ENCODE measurements around the gene INTS11. TPM values are rescaled to one million over a fixed set of nuclear protein-coding genes. Genes with fewer than 3 reads are reported as not detected.

Gene INTS11
- total and polyA plus RNA-seq, 10 of the 15 experiments (the other 5 are each of a cell fraction or from before 2014, with no cell fraction given): 2.5 to 117 (median 77.7) TPM

GRCh38 chr1:1349256-1350012 is 25.0 kb upstream of the INTS11 start, which contains the start of gene DVL1 (continued):
- TF ChIP-seq EGR1 (IDR thresholded peaks at IDR 0.05; ENCODE audit: borderline replicate concordance in 1 of 2, low read depth in 2 of 2, low read length in 2 of 2): peak; percentile 4 to 50; a peak in 2 of 3 replicates
- 0 out of 2 replicates have a peak, but pooled peaks have one; percentile 62 for TF ChIP-seq ZSCAN29 (IDR thresholded peaks at IDR 0.05)
- no peak for TF ChIP-seq NFYB (IDR thresholded peaks at IDR 0.05; ENCODE audit: insufficient read depth, low read depth, low read length)
- TF ChIP-seq CTCF (IDR thresholded peaks at IDR 0.05 in 2 of 3, conservative IDR thresholded peaks at IDR 0.05 in 1 of 3; ENCODE audit: control insufficient read depth in 2 of 3, extremely low read depth in 1 of 3, insufficient read depth in 1 of 3, low read depth in 3 of 3, low read length in 3 of 3): peak; percentile 34 to 60 (median 44)
- no peak for TF ChIP-seq TCF3 (IDR thresholded peaks at IDR 0.05; ENCODE audit: borderline replicate concordance, insufficient read depth, low read depth, low read length)
- peak; percentile 83 for TF ChIP-seq CREB1 (IDR thresholded peaks at IDR 0.05; ENCODE audit: low read depth)
- TF ChIP-seq GATAD2B (conservative IDR thresholded peaks at IDR 0.05; ENCODE audit: low read depth): peak; percentile 99
- TF ChIP-seq NKRF (conservative IDR thresholded peaks at IDR 0.05): peak; percentile 83
- peak; percentile 68 for TF ChIP-seq POLR2A (IDR thresholded peaks at IDR 0.05; ENCODE audit: low read depth, low read length)
- TF ChIP-seq BHLHE40 (IDR thresholded peaks at IDR 0.05; ENCODE audit: borderline replicate concordance in 1 of 2, low read depth in 2 of 2, low read length in 1 of 2): peak; percentile 59 to 89; a peak in 3 of 4 replicates
- peak; percentile 70 for TF ChIP-seq ZNF687 (IDR thresholded peaks at IDR 0.05)
- no peak for TF ChIP-seq NFYA (IDR thresholded peaks at IDR 0.05; ENCODE audit: borderline replicate concordance, low read depth, low read length)
- no peak for TF ChIP-seq ZNF622 (IDR thresholded peaks at IDR 0.05)
- TF ChIP-seq HCFC1 (IDR thresholded peaks at IDR 0.05; ENCODE audit: low read length): peak; percentile 28; the same call in 1 of the 2 replicates
- TF ChIP-seq MEF2A (IDR thresholded peaks at IDR 0.05; ENCODE audit: insufficient read depth, low read depth, low read length): no peak
- TF ChIP-seq IKZF1 (conservative IDR thresholded peaks at IDR 0.05): peak; percentile 90
- peak; percentile 53 for TF ChIP-seq MYC (IDR thresholded peaks at IDR 0.05; ENCODE audit: insufficient read depth, insufficient read length, insufficient replicate concordance, low read length, severe bottlenecking)
- no peak for TF ChIP-seq CBX5 (IDR thresholded peaks at IDR 0.05; ENCODE audit: low read depth)
- TF ChIP-seq YBX1 (IDR thresholded peaks at IDR 0.05): no peak
